ENCODE results near the gene CAMK1.

DNA sequence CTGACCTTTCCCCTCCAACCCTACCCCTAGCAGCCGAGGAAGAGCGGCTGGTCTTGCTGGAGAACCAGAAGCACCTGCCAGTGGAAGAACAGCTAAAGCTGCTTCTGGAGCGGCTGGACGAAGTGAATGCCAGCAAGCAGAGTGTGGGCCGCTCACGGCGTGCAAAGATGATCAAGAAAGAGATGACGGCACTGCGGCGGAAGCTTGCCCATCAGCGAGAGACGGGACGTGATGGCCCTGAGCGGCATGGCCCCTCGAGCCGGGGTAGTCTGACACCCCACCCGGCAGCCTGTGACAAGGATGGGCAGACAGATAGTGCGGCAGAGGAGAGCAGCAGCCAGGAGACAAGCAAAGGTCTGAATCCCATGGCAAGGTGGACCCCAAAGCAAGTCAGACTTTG lies 26.2 kb downstream of the CAMK1 start:
- TF ChIP-seq POLR2A (IDR thresholded peaks at IDR 0.05): no peak
- TF ChIP-seq POLR2AphosphoS5 (IDR thresholded peaks at IDR 0.05): no peak
- no peak for TF ChIP-seq CTCF (IDR thresholded peaks at IDR 0.05)
- no peak for TF ChIP-seq EP300 (IDR thresholded peaks at IDR 0.05)
